ENCODE data around the gene PRRC2B. TPM values are rescaled to one million over a fixed set of nuclear protein-coding genes. Genes with fewer than 3 reads are reported as not detected.

Gene PRRC2B
- total and polyA plus RNA-seq, 7 donors, result 22.7 to 114 (median 63.6) TPM

GRCh38 chr9:131385296-131385695 is 8.6 kb upstream of the PRRC2B start:
- Histone ChIP-seq H3K36me3 (ENCODE audit: insufficient read depth in 1 of 2, low read depth in 1 of 2) (no peaks in the 10 kb centered on the region), H3K4me1 (peaks cover 16% of the 10 kb centered on the region), H3K4me3 (no peak overlapping the region), H3K27me3 (ENCODE audit: insufficient read depth in 3 of 3, low read length in 2 of 3) (no peaks in the 10 kb centered on the region), H3K27ac (no peak overlapping the region), H3K9me3 (no peaks in the 10 kb centered on the region)
- no peak for DNase-seq
- 51 to 76% (median 59%) methylated on average over 5 of the region's 5 CpGs for whole genome bisulfite sequencing, 3 donors
- TF ChIP-seq, protein P1, sequence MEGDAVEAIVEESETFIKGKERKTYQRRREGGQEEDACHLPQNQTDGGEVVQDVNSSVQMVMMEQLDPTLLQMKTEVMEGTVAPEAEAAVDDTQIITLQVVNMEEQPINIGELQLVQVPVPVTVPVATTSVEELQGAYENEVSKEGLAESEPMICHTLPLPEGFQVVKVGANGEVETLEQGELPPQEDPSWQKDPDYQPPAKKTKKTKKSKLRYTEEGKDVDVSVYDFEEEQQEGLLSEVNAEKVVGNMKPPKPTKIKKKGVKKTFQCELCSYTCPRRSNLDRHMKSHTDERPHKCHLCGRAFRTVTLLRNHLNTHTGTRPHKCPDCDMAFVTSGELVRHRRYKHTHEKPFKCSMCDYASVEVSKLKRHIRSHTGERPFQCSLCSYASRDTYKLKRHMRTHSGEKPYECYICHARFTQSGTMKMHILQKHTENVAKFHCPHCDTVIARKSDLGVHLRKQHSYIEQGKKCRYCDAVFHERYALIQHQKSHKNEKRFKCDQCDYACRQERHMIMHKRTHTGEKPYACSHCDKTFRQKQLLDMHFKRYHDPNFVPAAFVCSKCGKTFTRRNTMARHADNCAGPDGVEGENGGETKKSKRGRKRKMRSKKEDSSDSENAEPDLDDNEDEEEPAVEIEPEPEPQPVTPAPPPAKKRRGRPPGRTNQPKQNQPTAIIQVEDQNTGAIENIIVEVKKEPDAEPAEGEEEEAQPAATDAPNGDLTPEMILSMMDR (IDR thresholded peaks at IDR 0.05), result no peak
- ATAC-seq, result no peak
- intact Hi-C loops (cut with DNase I), result no loop called here

- 82 to 89% (median 83%) methylated on average over 6 of the region's 6 CpGs for WGBS, 3 donors
- intact Hi-C loops (cut with DNase I), result no loop called here
- ATAC-seq, result no peak
- TF ChIP-seq, protein P1 (IDR thresholded peaks at IDR 0.05), result no peak
- no peak overlapping the region for H3K27ac ChIP-seq
- DNase-seq, result no peak
- H3K27me3 ChIP-seq (ENCODE audit: insufficient read depth in 3 of 3, low read length in 2 of 3), result no peaks in the 10 kb centered on the region
- H3K4me3 ChIP-seq, result no peak overlapping the region
- no peaks in the 10 kb centered on the region for H3K9me3 ChIP-seq
- H3K36me3 ChIP-seq (ENCODE audit: insufficient read depth in 1 of 2, low read depth in 1 of 2), result no peaks in the 10 kb centered on the region
- peaks cover 16% of the 10 kb centered on the region for H3K4me1 ChIP-seq
Measured at GRCh38 chr9:131386281-131386680, 7.6 kb upstream of the PRRC2B start.

GRCh38 chr9:131387394-131387793 is 6.5 kb upstream of the PRRC2B start:
- no peak overlapping the region for H3K4me3 ChIP-seq
- TF ChIP-seq, protein P1 (IDR thresholded peaks at IDR 0.05), result no peak
- no peaks in the 10 kb centered on the region for H3K27me3 ChIP-seq (ENCODE audit: insufficient read depth in 3 of 3, low read length in 2 of 3)
- WGBS, 3 donors, result 43 to 75% (median 58%) methylated on average over 6 of the region's 6 CpGs
- peaks cover 13% of the 10 kb centered on the region for H3K4me1 ChIP-seq
- H3K27ac ChIP-seq, result no peak overlapping the region
- intact Hi-C loops (cut with DNase I), result no loop called here
- ATAC-seq (no peak), DNase-seq (no peak)
- no peaks in the 10 kb centered on the region for H3K36me3 ChIP-seq (ENCODE audit: insufficient read depth in 1 of 2, low read depth in 1 of 2)
- no peaks in the 10 kb centered on the region for H3K9me3 ChIP-seq

DNA sequence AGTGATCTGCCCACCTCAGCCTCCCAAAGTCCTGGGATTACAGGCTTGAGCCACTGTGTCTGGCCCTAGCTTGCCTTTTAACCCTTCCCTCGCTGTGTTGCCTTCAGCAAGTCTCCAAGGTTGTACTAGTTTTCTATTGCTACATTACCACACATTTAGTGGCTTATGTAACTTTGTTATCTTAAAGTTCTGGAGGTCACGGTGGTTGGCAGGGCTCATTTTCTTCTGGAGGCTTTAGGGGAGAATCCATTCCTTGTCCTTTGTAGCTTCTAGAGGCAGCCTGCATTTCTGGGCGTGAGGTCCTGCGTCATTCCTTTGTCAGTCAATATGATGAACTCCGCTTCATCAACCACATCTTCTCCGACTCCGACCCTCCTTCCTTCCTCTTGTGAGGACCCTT is 2.9 kb upstream of the PRRC2B start:
- WGBS, 3 donors, result 86 to 92% (median 89%) methylated on average over 7 of the region's 7 CpGs

More for the DNA sequence above, 2.9 kb upstream of the PRRC2B start:
- no peak overlapping the region for H3K27ac ChIP-seq
- H3K27me3 ChIP-seq (ENCODE audit: insufficient read depth in 3 of 3, low read length in 2 of 3), result no peaks in the 10 kb centered on the region
- no peaks in the 10 kb centered on the region for H3K9me3 ChIP-seq
- intact Hi-C loops (cut with DNase I), result loop anchor here in 1 of 2 donors (5.0 kb wide), 1 partner anchor 86 kb away; no protein-coding TSS in a partner anchor
- H3K36me3 ChIP-seq (ENCODE audit: insufficient read depth in 1 of 2, low read depth in 1 of 2), result no peaks in the 10 kb centered on the region
- DNase-seq (no peak), ATAC-seq (no peak)
- H3K4me1 ChIP-seq, result peaks cover 17% of the 10 kb centered on the region
- TF ChIP-seq, protein P1 (IDR thresholded peaks at IDR 0.05), result no peak
- H3K4me3 ChIP-seq, result no peak overlapping the region
